HTR-8/SVneo (cell line): ENCODE results near the gene AADACL3.

Source experiments
- DNase-seq: peaks from one replicate; pipeline ENCODE4 v3.0.0; 2011; ENCODE audit warnings: low spot score, mixed read lengths; ENCODE audit not compliant: insufficient read length
- FAIRE-seq: peaks from 2 replicates; lab custom pipeline; 2011; peaks lifted over from hg19 to GRCh38; lab: Jason Lieb, UNC

Gene AADACL3

GRCh38 chr1:12761781-12762180, 45.9 kb downstream of the AADACL3 start:
- FAIRE-seq, result no peak
- no peak for DNase-seq

- FAIRE-seq (no peak), DNase-seq (no peak)
Measured at GRCh38 chr1:12762766-12763165, 46.9 kb downstream of the AADACL3 start.

GRCh38 chr1:12763479-12763878, 47.6 kb downstream of the AADACL3 start:
- no peak for DNase-seq
- FAIRE-seq, result no peak

GRCh38 chr1:12764016-12764415, 48.1 kb downstream of the AADACL3 start:
- DNase-seq (no peak), FAIRE-seq (no peak)

GRCh38 chr1:12769031-12769430, 53.1 kb downstream of the AADACL3 start:
- DNase-seq, result no peak
- FAIRE-seq, result no peak

- FAIRE-seq (no peak), DNase-seq (no peak)
Measured at GRCh38 chr1:12769976-12770505, 54.1 kb downstream of the AADACL3 start.

- DNase-seq (no peak), FAIRE-seq (no peak)
Measured at GRCh38 chr1:12770620-12771019, 54.7 kb downstream of the AADACL3 start.

GRCh38 chr1:12771186-12771585, 55.3 kb downstream of the AADACL3 start:
- FAIRE-seq, result no peak
- DNase-seq, result no peak

- DNase-seq (no peak), FAIRE-seq (no peak)
Measured at GRCh38 chr1:12772520-12772919, 56.6 kb downstream of the AADACL3 start.

- FAIRE-seq, result no peak
- no peak for DNase-seq
Measured at GRCh38 chr1:12773438-12773837, 57.5 kb downstream of the AADACL3 start, which contains the start of gene PRAMEF12. Gene PRAMEF12 (plus strand): TSS chr1:12773738. CDS start chr1:12774868, 1,130 bp downstream.

GRCh38 chr1:12774801-12775345, 59.0 kb downstream of the AADACL3 start:
- DNase-seq (no peak), FAIRE-seq (no peak)

- no peak for DNase-seq
- no peak for FAIRE-seq
Measured at GRCh38 chr1:12775443-12775842, 59.5 kb downstream of the AADACL3 start.

GRCh38 chr1:12776801-12777557, 61.1 kb downstream of the AADACL3 start:
- DNase-seq (no peak), FAIRE-seq (no peak)
